NCI-H1105 (cell line): ENCODE data around the gene PRKAR1A.
"Not testable (repeated sequence)": the region's sequence is repeated elsewhere in the genome, so short reads cannot be mapped to it uniquely, and the experiment has no call there.

Source experiments
- DNase-seq: peaks from one replicate; lab custom pipeline; 2025; lab: John Stamatoyannopoulos, UW

PRKAR1A gene

DNA sequence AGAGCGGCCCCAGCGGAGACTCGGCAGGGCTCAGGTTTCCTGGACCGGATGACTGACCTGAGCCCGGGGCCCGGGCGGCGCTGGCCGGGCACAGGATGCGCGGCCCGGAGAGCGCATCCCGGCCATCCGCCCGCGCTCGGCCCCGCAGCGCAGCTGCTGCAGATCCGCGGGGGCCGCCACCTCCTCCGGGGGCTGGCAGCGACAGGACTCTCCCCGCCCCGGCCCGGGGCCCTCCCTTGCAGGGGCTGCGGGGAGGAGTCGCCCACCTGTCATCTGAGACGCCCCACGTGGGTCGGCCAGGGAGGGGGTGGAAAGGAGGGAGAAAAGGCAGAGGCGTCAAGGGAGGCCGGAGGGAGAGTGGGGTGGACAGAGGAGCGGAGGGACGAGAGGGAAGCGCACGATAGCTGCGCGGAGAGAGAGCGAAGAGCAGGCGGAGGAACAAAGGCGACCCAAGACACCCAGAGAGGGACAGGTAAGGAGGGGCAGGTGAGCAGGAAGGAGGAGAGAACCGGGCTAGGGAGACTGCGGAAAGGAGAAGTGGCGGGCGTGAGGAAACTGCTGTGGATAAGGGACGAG is 471 bp upstream of the PRKAR1A start:
- peak; percentile 67 for DNase-seq

DNA sequence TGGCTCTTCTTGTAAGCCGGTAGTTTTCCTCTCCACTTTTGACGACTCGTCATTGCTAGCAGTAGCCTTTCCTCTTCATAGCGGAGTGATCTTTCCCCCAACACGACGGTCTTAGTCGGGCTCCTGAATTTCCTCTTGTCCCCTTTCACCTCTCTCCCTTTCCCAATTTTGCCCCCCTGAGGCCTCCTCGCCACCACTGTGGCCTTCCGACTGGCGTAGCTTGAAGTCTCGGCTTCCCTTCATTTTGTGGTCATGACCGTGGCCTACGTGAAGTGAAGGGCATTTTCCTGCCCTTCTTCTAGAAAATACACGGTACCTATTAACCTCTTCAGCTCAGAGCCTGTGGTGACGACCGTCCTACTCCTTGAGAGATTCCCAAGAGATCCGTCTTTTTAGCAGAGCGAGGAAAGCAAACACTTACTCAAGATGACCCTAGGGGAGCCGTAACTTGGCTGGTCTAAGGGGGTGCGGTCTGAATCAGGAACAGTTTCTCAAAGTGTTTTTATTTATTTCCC is 787 bp downstream of the PRKAR1A start:
- no peak for DNase-seq

DNA sequence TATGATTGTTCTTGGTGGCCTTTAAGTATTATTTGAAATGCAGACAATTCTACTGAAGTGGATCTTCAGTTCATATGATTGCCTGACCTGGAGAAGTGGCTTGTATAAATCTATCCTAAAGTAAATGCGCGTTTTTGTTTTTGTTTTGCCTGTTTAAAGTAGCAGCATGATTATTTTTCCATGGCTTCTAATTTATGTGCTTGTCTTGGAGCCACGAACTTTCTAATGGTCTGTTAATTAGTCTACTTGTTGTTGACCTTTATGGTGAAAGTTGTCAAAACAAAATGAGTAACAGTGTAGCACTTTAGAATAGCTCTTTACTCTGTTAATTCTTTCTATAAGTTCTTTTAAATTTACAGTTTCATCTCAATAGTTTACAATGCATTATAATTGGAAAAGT is 1.7 kb downstream of the PRKAR1A start:
- no peak for DNase-seq

DNA sequence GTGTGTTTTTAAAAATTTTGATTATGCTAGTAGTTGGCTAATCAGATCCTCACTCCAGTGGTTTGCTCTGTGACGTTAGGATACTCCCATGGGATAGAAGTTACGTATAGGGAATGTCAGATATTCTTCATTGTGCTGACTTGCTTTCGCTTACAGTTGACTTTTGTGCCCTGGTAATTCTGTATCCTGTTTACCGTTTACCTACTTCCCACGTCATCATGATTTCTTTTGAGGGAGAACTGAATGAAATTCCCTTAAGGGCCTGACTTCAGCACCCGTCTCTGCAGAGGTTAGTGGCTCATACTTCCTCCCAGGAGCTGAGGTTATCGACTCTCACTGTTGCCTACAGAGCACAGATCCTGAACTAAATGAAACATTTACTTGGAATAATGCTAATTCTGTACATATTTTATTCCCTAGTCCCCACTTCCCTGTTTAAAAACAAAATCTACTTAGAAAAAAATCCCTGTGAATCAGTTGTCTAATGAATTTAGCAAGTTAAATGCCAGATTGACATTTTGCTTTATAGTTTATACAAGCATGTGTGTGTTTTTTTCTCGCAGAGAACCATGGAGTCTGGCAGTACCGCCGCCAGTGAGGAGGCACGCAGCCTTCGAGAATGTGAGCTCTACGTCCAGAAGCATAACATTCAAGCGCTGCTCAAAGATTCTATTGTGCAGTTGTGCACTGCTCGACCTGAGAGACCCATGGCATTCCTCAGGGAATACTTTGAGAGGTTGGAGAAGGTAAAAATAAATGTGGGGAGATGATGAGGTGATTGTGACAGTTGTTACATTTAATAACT is 2.8 kb downstream of the PRKAR1A start:
- no peak for DNase-seq

DNA sequence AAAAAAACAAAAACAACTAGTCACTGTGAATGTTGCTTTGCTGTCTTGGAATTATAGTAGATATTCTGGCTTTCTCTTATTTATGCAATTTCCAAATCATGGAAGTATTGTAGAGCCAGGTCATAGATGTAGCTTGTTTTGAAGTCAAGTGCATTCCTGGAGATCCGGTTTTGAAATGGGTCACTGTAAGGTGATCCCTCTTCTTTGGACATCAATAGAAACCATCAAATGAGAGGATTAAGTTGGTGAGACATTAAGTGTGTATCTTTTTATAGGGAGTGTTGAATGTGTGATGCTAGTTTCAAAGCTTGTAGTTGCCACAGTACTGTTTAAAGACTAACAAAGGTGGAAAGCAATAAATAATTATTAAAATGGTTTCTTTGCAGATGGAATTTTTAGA is 4.5 kb downstream of the PRKAR1A start:
- no peak for DNase-seq

DNA sequence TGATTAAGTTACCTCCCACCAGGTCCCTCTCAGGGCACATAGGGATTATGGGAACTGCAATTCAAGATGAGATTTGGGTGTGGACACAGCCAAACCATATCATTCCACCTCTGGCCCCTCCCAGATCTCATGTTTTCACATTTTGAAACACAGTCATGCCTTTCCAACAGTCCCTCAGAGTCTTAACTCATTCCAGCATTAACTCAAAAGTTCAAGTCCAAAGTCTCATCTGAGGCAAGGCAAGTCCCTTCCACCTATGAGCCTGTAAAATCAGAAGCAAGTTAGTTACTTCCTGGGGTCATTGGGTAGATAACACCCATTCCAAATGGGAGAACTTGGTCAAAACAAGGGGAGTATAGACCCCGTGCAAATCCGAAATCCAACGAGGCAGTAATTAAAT is 5.4 kb downstream of the PRKAR1A start:
- not testable (repeated sequence) for DNase-seq

DNA sequence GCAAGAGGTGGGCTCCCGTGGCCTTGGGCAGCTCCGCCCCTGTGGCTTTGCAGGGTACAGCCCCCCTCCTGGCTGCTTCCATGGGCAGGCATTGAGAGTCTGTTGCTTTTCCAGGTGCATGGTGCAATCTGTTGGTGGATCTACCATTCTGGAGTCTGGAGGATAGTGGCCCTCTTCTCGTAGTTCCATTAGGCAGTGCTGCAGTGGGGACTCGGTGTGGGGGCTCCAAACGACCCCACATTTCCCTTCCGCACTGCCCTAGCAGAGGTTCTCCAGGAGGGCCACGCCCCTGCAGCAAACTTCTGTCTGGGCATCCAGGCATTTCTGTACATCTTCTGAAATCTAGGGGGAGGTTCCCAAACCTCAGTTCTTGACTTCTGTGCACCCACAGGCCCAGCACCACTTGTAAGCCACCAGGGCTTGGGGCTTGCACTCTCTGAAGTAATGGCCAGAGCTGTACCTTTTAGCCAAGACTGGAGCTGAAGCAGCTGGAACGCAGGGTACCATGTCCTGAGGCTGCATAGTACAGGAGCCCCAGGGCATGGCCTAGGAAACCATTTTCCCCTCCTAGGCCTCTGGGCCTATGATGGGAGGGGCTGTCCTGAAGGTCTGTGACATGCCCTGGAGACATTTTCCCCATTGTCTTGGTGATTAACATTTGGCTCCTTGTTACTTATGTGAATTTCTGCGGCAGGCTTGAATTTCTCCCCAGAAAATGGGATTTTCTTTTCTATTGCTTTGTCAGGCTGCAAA is 6.0 kb downstream of the PRKAR1A start:
- DNase-seq = no peak

DNA sequence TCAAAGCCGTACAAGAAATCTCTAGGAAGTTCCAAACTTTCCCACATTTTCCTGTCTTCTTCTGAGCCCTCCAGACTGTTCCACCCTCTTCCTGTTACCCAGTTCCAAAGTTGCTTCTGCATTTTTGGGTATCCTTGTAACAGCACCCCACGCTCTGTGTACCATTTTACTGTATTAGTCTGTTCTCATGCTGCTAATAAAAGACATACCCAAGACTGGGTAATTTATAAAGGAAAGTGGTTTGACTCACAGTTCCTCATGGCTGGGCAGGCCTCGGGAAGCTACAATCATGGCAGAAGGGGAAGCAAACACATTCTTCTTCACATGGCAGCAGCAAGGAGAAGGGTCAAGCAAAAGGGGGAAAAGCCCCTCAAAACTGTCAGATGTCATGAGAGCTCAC is 6.8 kb downstream of the PRKAR1A start:
- DNase-seq = not testable (repeated sequence)

DNA sequence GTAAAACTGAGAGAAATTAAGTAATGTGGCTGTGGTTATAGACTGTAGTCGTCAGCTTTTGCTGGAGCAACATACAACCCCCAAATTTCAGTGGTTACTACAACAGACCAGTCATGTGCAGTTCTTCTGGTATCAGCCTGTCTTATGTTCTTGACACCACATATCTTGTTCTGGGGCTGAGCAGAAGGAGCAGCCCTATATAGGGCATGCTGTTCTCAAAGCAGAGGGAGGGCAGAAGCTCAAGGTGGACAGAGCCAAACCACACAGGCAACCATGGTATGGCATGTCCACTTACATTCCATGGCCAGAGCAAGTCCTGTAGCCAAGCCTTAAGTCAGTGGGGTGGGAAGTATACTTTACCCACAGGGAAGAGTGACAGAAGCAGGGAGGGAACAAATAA is 7.7 kb downstream of the PRKAR1A start:
- DNase-seq = no peak

DNA sequence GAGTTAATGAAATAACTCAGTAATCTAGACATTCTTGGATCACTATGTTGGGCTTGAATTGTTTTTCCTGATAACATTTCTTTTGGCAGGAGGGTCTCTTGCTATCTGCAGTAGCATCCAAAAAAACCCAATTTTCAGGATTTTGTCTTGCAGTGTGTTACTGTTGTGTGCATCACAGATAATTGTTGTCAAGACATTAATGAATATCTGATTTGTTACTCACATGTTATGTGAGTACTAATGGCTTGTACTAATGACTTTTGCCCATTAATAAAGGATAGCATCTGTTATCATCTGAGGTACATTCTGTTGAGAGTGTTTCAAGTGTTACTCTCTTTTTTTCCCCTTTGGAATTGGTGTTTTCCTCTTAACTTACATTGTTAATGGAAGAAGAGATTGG is 10.0 kb downstream of the PRKAR1A start:
- DNase-seq = no peak

DNA sequence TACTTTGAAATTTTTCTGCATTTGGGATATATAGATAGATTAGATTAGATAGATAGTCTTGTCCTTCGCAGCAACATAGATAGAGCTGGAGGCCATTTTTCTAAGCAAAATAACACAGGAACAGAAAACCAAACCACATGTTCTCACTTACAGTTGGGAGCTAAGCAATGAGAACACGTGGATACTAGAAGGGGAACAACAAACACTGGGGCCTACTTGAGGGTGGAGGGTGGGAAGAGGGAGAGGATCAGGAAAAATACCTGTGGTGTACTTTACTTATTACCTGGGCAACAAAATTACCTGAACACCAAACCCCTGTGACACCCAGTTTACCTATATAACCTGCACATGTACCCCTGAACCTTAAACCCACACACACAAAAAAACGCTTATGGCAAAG is 14.3 kb downstream of the PRKAR1A start:
- DNase-seq = no peak

DNA sequence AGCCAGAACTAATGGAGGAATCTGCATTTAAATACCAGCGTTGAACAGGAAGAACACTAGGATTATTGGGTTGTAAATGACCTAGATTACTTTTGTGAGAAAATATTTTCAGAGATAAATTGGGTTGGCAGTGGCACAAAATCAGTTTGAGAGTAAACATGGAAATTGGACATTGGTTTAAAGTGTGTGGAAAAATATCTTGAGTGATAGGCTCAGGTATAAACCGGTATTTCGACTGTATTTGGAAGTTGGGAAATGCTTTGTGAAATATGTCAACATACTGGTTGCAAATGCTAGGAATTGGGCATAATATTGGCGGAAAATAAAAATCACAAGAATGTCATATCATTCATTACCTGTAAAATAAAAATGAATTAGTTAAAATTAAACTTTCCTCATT is 15.1 kb downstream of the PRKAR1A start:
- no peak for DNase-seq

DNA sequence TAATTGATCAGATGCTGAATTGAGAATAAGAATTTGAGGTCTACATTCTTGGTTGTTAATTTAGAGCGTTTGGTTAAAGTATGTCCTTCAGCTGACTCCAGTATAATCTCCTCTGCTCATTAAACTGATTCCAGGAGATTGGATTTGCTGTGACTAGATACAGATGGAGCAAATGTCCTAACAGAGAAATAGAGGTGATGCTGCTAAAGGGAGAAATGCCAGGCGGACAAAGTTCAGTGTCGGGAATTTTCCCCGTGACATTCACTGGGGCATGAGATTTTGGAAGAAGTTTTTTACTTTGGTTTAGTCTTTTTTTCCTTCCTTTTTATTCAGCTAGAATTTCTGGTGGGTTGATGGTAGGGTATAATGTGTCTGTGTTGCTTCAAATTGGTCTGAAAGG is 19.0 kb downstream of the PRKAR1A start:
- no peak for DNase-seq

DNA sequence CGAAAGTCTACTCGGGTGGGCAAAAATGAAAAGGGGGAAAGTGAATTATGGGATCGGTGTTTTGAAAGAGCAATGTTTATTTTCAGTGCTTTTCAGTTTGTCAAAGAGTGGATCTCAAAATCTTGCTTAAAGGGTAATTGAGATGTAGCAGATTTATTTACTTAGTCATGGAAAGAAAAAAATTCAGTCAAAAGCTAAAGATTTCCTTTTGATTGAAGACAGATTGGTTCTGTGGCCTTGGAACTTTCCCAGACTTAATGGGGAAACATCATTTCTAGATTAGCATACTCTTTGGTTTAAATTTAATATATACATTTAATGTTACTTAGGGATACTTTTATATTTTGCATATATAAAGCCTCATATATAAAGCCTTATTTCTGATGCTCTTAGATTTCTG is 20.6 kb downstream of the PRKAR1A start:
- DNase-seq = no peak

DNA sequence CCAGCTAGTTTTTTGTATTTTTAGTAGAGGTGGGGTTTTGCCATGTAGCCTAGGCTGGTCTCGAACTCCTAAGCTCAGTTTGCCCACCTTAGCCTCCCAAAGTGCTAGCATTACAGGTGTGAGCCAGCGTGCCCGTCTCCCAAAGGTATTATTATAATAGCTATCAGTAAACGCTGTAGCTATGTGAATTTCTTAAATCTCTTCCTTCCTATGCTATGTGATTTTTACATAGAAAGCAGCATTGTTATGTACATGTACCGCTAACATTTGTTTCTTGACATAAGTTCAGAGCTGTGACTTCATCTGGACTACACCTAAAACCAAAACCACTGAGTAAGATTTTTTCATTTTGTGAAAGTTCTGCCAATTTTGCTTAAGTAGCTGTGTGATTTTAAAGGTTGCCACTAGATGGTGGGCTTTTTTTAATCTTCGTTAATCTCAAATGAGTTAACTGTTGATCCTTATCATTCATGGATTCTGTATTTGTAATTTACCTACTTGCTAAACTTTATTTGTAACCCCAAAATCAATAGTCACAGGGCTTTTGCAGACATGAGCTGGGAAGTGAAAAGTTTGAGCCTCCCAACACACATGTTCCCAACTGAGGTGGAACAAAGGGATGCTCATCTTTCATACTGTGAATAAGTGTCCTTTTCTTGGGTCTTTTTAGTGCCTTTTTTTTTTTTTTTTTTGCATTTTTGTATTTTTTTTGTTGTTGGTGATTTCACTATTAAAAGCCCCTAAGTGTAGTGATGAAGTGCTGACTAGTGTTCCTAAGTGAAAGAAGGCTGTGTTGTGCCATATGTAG is 21.9 kb downstream of the PRKAR1A start:
- no peak for DNase-seq

DNA sequence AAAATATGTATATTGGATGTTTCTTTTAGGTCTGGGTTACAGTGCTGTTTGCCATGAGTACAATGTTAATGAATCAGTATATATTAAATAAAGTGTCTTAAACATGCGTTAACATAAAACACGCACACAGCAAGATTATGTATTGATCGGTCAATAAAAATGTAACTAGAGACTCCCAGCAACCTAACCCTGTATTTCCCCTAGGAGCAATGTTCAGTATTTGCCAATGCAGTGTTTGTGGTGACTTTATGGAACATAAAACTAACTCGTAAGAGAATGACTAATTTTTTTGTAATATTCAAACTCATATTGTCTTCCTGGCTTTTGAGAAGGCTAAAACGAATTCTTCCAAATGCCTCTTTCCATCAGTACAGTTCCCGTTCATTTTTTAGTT is 22.5 kb downstream of the PRKAR1A start:
- no peak for DNase-seq

DNA sequence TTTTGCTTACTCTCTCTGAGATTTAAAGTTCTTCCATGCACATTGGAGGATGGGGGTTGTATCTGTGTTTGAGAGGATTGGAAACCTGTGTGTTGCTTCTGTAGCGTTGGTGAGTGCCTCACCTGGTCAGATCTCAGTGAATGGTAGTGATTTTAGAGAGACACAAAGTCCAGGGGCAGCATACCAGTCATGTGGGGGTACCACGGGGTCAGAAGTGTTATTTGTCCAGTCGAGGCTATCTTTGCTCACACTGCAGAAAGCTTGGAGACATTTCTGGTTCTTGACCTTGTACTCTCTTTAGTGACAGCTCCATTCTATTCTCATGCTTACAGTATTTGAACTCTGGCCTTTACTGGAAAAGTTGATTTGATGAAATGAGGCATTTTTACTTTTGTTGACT is 23.7 kb downstream of the PRKAR1A start:
- no peak for DNase-seq

DNA sequence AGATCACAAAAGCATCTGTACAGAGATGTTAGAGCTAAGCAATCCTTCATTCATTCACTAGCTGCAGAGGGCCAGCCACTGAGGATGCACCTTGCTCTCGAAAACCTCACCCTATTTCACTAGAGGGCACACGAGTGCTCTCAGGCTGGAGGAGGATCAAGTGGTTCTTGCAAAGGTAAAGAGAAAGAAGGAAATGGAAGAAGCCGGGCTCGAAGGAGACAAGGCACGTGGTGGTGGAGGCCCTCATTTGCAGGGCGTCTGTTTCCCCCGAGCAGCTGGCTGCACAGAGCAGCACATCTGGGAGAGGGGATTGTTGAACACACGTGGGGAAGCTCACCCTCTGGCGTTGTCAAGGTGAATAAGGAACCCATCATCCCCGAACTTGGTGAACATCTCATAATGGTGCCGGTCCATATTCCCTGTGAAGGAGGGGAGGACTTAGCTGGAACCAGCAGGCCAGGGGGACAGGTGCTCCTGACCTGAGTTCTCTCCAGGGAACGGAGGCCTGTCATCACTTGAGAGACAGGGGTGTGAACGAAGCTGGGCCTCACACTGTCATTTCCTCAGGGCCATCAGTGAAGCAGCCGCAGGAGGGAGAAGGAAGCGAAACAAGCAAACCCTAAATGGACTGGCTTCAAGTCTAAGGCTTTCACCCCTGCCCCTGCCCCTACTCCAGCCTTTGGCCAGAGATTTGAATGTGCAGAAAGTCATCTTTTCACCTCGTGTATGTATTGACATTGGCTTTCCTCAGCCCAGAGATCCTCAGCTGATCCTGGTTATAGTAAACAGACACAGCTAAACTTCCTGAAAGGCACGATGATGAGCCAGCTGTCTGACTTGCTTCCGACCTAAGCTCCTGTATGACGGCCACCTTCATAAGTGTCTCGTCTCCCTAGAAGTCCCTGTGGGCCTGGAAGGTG is 27.6 kb downstream of the PRKAR1A start:
- DNase-seq = no peak

DNA sequence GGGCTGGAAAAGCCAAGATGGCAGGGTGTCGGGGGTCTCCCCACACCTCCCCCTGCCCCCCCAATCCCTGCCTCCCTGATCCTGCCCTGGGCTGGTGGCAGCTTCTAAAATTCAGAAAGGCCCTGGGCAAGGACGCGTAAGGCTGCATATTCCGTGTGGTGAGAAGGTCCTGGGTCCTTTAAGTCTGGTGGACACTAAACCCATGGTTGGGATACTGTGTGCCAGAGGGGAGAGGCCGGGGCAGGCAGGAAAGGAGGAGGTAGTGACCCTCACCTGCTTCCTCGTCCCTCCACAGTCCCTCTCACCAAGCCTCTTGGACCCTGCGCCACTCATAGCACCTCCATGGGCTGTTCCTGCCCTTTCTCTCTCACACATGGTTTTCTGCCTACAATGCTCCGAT is 28.8 kb downstream of the PRKAR1A start:
- DNase-seq = no peak

DNA sequence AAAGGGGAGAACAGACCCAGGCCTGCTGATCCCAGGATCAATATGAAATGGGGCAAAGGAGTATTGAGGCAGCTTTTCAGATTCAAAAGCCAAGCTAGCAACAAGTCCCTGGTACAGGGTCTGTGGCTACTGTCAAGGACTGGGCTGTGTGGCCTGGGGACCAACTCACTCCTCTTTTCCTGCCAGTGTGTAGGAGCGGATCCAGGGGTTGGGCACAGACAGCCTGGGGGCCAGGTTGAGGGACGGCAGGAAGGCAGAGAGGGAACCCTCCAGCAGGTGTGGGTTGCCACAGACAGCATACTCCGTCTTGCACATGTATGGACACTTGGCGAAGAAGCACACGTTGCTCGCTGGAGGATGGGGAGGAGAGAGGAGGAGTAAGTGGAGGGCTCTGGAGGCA is 29.6 kb downstream of the PRKAR1A start:
- no peak for DNase-seq
